Posterior vena cava (tissue), 2 donors: ENCODE data around the gene ENOX1. TPM values are rescaled to one million over a fixed set of nuclear protein-coding genes. Genes with fewer than 3 reads are reported as not detected.

Experiments
- DNase-seq: peaks from one replicate; pipeline ENCODE4 v3.0.0-alpha.2; 2020; ENCODE audit warnings: low spot score
- intact Hi-C, 2 donors: fragments of 100-400 bp; cut with DNase I; formaldehyde crosslinking; loops; one replicate each; pipeline versions ENCODE4 v1.14.1 to v1.14.2; 2022 to 2023
- total RNA-seq, 2 donors: library from RNA; stranded (reverse); fragmentation: NEBNext Ultra II Directional; extraction: Animal tissue kit (Norgen Biotek cat#: 25700); gene quantifications; one replicate each; pipeline ENCODE4 v1.2.1, GENCODE V29; 2021
- donor health status: DM: yes; HTN: yes; CAD: no.
- donor health status: DM: yes; HTN: yes; CAD: no.

The ENOX1 gene
- total RNA-seq, 2 donors from 2014 or later, result 2.7 to 5.3 TPM

GRCh38 chr13:43325636-43326035 lies 461.1 kb downstream of the ENOX1 start:
- no peak for DNase-seq
- intact Hi-C loops, result no loop called here

GRCh38 chr13:43324129-43324528 lies 462.6 kb downstream of the ENOX1 start:
- intact Hi-C loops, result no loop called here
- no peak for DNase-seq

DNA sequence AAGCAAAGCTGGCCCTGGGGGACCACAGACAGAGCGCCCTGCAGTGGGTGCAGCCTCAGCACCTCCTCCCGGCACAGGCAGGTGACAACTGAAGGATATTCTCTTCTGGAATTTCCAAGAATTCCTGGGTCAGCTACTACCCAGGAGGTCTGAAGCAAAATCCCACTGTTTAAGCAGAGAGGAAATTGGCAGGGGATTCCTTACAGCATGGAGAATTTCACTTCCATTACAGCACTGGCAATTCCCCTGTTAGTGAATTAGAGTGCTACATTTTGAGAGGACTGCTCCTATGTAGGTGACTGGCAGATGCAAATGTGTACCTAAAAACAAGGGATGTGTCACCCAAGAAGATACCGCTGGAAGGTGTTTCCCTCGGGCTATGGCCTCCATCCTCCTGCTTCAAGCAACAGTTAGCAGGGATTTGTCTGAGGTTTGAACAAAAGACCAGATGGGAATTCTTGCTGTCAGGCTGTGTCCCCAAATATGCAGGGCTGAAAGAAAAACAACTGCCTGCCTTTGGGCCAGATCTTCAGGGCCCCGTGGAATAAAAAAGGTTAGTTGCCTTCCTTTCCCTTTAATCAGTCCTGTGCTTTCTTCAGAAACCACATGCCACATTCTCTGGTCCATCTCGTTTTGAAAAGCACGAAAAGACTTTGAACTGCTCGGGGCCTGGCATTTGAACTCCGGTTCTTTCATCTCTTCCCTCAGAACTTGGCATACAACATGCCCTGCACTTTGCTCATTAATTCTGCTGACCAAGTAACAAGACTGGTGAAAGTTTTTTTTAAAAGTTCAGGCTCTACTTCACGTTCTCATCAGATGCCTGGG lies 466.9 kb downstream of the ENOX1 start:
- no peak for DNase-seq
- intact Hi-C loops, result no loop called here

DNA sequence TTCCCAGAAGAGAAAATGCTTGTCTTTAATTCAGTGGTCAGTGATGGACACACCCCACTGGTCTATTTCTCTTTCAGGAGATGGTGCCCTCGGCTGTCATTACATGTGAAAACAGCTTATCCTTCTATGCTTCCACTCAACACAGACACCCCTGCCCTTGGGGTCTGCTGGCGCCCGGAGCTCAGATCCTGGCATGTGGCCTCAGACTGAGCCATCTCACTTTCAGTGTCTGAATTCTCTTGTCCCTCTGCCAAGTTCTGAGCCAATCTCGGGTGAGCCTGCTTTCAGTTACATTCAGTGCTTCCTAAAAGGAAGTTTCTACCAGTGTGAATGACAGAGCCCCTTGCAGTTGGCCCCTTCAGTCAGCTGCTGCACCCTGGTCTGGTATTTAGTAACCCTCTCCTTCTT lies 469.8 kb downstream of the ENOX1 start:
- no peak for DNase-seq
- intact Hi-C loops, result no loop called here

- DNase-seq, result no peak
- intact Hi-C loops, result no loop called here
These were observed 470.5 kb downstream of the ENOX1 start for GRCh38 chr13:43316281-43316680.

GRCh38 chr13:43315522-43315921 lies 471.2 kb downstream of the ENOX1 start:
- intact Hi-C loops, result no loop called here
- DNase-seq, result no peak

- DNase-seq, result no peak
- intact Hi-C loops, result no loop called here
These were observed 477.5 kb downstream of the ENOX1 start for GRCh38 chr13:43309311-43309710.

DNA sequence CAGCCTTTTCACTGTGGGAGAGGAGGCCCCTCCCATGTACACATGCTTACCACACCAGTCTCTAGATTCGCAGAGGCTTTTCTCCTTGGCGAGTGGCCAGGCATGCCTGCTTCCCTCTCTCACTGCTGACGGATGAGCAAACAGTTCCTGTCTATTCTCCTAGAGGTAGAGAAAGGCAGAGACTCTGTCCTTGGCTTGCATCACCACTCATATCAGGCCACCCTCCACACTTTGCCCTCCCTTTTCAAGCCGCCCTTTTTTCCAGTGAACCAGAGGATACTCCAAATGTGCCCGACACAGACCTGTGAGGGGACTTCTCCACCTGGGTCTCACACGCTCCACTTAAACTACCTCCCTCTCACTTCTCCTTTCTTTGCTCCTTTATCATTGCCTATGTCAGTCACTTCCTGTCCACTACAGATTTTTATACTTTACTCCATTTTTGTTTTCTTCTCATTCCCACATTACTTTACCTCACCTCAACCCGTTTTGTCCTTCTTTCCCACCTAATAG lies 478.8 kb downstream of the ENOX1 start:
- DNase-seq, result peak; percentile 93
- intact Hi-C loops, result no loop called here

GRCh38 chr13:43307221-43307920 lies 479.4 kb downstream of the ENOX1 start:
- DNase-seq, result no peak
- intact Hi-C loops, result no loop called here

DNA sequence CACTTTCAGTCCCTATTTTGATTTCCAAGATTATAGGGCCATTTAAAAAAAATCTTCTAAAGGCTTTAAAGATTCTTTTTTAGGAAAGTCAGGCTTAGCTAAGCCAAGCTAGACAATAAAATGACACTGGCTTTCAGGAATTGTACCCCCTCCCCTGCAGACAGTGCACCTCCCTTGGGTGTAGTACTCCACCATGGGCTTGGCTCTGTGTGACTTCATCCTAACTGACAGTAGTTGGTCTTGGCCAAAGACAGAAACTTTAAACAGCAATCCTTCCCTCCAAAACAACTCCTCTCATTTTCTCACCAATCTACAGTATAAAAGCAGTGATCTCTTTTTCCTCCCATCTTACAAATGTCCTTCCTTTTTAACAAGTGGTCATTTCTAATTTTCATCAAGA lies 480.4 kb downstream of the ENOX1 start:
- DNase-seq, result no peak
- intact Hi-C loops, result no loop called here

DNA sequence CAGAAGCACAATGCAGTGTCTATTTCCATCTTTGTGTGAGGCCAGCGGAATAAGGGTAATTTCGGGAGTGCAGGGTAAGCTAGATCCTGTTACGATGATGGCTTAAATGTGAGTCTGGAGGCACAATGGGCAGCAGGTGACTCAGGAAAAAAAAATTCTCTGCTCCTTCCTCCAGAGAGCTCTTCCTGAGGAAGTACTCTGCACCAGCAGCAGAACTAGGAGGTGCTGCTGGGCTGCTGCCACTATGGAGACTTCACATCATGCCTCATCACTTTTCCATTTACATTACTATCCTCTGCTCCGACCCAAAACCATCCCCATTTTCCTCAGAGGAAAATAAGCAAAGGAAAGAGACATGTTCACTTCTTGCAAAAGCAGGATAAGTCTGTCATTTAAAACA lies 481.4 kb downstream of the ENOX1 start:
- intact Hi-C loops, result no loop called here
- no peak for DNase-seq

DNA sequence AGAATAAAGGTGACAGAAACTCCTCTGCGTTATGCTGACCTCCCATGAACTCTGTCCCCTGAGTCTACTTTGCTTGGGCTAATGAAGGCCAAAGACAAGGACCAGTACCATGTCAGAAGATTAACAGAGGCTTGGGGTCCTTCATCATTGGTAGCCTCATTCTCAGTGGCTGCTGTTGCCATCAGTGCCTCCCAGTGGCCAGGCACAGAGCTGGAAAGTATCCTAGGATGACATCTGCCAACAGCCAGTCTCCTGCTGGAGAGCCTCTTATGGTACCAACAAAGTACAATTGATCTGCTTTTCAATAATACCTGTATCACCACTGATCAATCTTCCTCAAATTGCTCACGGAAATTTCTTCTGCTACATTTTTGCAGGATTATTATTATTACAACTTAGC lies 481.8 kb downstream of the ENOX1 start:
- intact Hi-C loops, result no loop called here
- no peak for DNase-seq

DNA sequence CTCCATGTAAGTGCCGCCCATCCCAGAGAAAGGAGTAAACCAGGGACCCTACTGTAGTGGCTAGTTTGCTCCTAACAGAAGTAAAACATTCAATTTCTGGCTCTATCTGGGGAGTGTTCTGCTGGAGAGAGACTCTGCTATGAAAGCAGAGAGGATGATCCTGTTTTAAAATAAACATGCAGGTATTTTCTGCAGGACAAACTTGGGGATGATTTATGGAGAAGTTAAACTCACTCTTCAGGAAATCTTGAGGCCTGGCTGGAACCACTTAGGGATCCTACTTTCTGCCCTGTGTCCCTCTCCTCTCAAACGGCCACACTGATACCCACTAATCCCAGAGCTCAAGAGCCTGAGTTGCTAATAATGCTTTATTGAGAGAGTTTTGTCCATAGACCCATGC lies 482.3 kb downstream of the ENOX1 start:
- DNase-seq, result no peak
- intact Hi-C loops, result no loop called here

GRCh38 chr13:43303033-43303729 lies 483.6 kb downstream of the ENOX1 start:
- DNase-seq, result no peak

GRCh38 chr13:43301346-43301969 lies 485.3 kb downstream of the ENOX1 start:
- intact Hi-C loops, result no loop called here
- DNase-seq, result no peak

More at GRCh38 chr13:43303033-43303729, 483.6 kb downstream of the ENOX1 start:
- intact Hi-C loops, result no loop called here

- intact Hi-C loops, result no loop called here
- no peak for DNase-seq
These were observed 485.9 kb downstream of the ENOX1 start for GRCh38 chr13:43300865-43301264.

DNA sequence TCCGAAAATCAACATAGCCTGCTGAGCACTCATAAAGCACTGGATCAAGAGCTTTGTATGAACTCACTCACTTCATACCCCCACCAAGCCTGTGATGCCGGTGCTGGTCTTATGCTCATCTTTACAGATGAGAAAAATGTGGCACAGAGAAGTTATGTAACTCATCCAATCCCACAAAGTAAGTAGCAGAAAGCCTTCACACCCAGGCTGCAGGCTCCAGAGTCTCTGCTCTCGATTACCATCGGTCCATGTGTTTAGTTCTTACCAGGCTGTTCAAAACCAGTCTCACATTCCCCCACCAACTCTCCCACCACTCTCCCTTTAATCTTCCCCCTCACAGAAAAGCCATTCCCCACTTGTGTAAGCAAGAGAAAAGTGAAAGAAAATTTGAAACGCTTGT lies 487.4 kb downstream of the ENOX1 start:
- no peak for DNase-seq
- intact Hi-C loops, result no loop called here

DNA sequence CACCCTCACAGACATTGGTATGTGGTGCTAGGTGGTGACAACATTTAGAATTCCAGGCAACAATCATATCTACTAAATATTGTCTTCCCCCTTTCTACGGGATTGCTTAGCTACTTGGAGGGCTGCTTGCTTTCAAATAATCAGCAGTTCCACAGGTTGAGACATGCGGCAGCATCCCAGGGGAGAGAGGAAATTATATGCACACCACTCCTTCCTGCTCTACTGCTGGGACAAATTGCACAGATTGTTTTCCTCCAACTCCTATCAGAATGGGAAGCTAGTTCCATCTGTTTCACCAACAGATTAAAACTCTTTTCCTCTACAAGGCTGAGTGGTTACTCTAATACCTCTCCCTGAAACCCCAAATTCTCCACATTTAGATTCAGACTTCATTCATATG lies 488.0 kb downstream of the ENOX1 start:
- intact Hi-C loops, result no loop called here
- no peak for DNase-seq

- no peak for DNase-seq
- intact Hi-C loops, result no loop called here
These were observed 488.6 kb downstream of the ENOX1 start for GRCh38 chr13:43297967-43298678.
